ENCODE data around the gene STARD4.

Gene STARD4

GRCh38 chr5:111461255-111461671, 51.1 kb downstream of the STARD4 start:
- ChIA-PET POLR2A (no interaction called here), CTCF (no interaction called here)
- Histone ChIP-seq H3K27me3 (replicated peaks in 2 of 5; ENCODE audit: control insufficient read depth in 4 of 5, insufficient read depth in 5 of 5, low read length in 4 of 5) (peaks cover 0 to 3% (median 0%) of the 10 kb centered on the region in 5 experiments), H3K36me3 (ENCODE audit: control insufficient read depth in 4 of 4, insufficient read depth in 4 of 4, low read length in 3 of 4) (no peaks in the 10 kb centered on the region), H3K27ac (ENCODE audit: insufficient read depth in 1 of 2, low read depth in 1 of 2, low read length in 2 of 2, poor library complexity in 1 of 2, severe bottlenecking in 2 of 2) (no peak overlapping the region), H3K9me3 (ENCODE audit: control extremely low read depth in 1 of 5, control insufficient read depth in 4 of 5, insufficient read depth in 2 of 5, low read depth in 1 of 5, low read length in 4 of 5) (no peaks in the 10 kb centered on the region), H3K4me1 (ENCODE audit: control extremely low read depth in 1 of 4, control insufficient read depth in 4 of 4, insufficient read depth in 4 of 4, low read length in 3 of 4) (no peaks in the 10 kb centered on the region), H3K4me3 (ENCODE audit: control insufficient read depth in 1 of 7, extremely low read depth in 1 of 7, insufficient read depth in 4 of 7, low read depth in 2 of 7, low read length in 6 of 7) (no peak overlapping the region)
- 78% methylated on average over 2 of the region's 3 CpGs for WGBS (ENCODE audit: insufficient coverage)
- no peak for DNase-seq

GRCh38 chr5:111454776-111455175, 57.6 kb downstream of the STARD4 start:
- no CpG with 5 or more reads among the region's 2 CpGs for WGBS (ENCODE audit: insufficient coverage)
- DNase-seq = no peak
- ChIA-PET CTCF (no interaction called here), POLR2A (no interaction called here)
- no peak overlapping the region for H3K27ac ChIP-seq (ENCODE audit: insufficient read depth in 1 of 2, low read depth in 1 of 2, low read length in 2 of 2, poor library complexity in 1 of 2, severe bottlenecking in 2 of 2)
- no peaks in the 10 kb centered on the region for H3K9me3 ChIP-seq (ENCODE audit: control extremely low read depth in 1 of 5, control insufficient read depth in 4 of 5, insufficient read depth in 2 of 5, low read depth in 1 of 5, low read length in 4 of 5)
- H3K4me3 ChIP-seq (ENCODE audit: control insufficient read depth in 1 of 7, extremely low read depth in 1 of 7, insufficient read depth in 4 of 7, low read depth in 2 of 7, low read length in 6 of 7) = no peak overlapping the region
- no peaks in the 10 kb centered on the region for H3K36me3 ChIP-seq (ENCODE audit: control insufficient read depth in 4 of 4, insufficient read depth in 4 of 4, low read length in 3 of 4)
- no peaks in the 10 kb centered on the region for H3K4me1 ChIP-seq (ENCODE audit: control extremely low read depth in 1 of 4, control insufficient read depth in 4 of 4, insufficient read depth in 4 of 4, low read length in 3 of 4)
- peaks cover 0 to 3% (median 0%) of the 10 kb centered on the region in 5 experiments for H3K27me3 ChIP-seq (replicated peaks in 2 of 5; ENCODE audit: control insufficient read depth in 4 of 5, insufficient read depth in 5 of 5, low read length in 4 of 5)

DNA sequence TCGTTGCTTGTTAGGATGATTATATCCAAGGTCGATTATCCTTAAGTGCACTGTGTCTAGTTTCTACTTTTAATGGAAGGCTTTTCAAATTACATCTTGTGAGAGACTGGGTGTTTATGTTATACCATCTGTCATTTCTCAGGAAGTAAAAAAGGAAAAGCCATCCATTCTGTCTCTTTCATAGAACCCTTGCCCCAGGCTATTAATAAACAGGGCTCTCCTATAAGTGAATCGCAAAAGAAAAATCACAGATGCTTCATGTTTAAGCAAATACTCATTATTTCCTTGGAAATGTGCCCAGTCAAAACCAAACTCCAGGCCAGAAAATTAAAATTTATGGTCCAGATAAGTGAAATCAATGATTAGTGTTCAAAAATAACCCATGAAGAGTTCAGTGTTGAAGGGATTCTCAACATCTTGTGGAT, 58.1 kb downstream of the STARD4 start:
- Histone ChIP-seq H3K9me3 (ENCODE audit: control extremely low read depth in 1 of 5, control insufficient read depth in 4 of 5, insufficient read depth in 2 of 5, low read depth in 1 of 5, low read length in 4 of 5) (no peaks in the 10 kb centered on the region), H3K27me3 (replicated peaks in 2 of 5; ENCODE audit: control insufficient read depth in 4 of 5, insufficient read depth in 5 of 5, low read length in 4 of 5) (peaks cover 0 to 3% (median 0%) of the 10 kb centered on the region in 5 experiments), H3K36me3 (ENCODE audit: control insufficient read depth in 4 of 4, insufficient read depth in 4 of 4, low read length in 3 of 4) (no peaks in the 10 kb centered on the region), H3K4me3 (ENCODE audit: control insufficient read depth in 1 of 7, extremely low read depth in 1 of 7, insufficient read depth in 4 of 7, low read depth in 2 of 7, low read length in 6 of 7) (no peak overlapping the region), H3K27ac (ENCODE audit: insufficient read depth in 1 of 2, low read depth in 1 of 2, low read length in 2 of 2, poor library complexity in 1 of 2, severe bottlenecking in 2 of 2) (no peak overlapping the region), H3K4me1 (ENCODE audit: control extremely low read depth in 1 of 4, control insufficient read depth in 4 of 4, insufficient read depth in 4 of 4, low read length in 3 of 4) (no peaks in the 10 kb centered on the region)
- no peak for DNase-seq
- POLR2A ChIA-PET = no interaction called here
- WGBS (ENCODE audit: insufficient coverage) = 100% methylated on average over 3 of the region's 3 CpGs
- CTCF ChIA-PET = no interaction called here

DNA sequence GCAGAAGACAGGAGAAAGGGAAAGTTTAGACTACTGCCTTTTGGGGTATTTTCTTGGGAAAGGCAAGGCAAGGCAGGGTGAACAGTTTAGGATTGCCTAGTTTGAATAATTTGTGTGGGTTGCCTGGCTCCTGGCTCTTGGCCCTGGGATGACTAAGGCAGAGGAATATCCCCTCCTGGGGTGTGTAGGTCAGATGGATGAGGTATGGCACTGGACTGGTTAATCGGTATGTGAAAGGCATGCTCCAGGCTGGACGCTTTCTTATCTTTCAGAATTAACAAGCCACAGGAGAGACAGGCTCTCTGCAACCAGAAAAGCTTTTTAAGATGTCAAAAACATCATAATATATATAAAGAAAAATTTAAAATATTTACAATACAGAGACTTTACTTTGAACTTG, 58.6 kb downstream of the STARD4 start:
- POLR2A ChIA-PET = no interaction called here
- Histone ChIP-seq H3K27ac (ENCODE audit: insufficient read depth in 1 of 2, low read depth in 1 of 2, low read length in 2 of 2, poor library complexity in 1 of 2, severe bottlenecking in 2 of 2) (no peak overlapping the region), H3K36me3 (ENCODE audit: control insufficient read depth in 4 of 4, insufficient read depth in 4 of 4, low read length in 3 of 4) (no peaks in the 10 kb centered on the region), H3K9me3 (ENCODE audit: control extremely low read depth in 1 of 5, control insufficient read depth in 4 of 5, insufficient read depth in 2 of 5, low read depth in 1 of 5, low read length in 4 of 5) (no peaks in the 10 kb centered on the region), H3K4me3 (ENCODE audit: control insufficient read depth in 1 of 7, extremely low read depth in 1 of 7, insufficient read depth in 4 of 7, low read depth in 2 of 7, low read length in 6 of 7) (no peak overlapping the region), H3K27me3 (replicated peaks in 2 of 5; ENCODE audit: control insufficient read depth in 4 of 5, insufficient read depth in 5 of 5, low read length in 4 of 5) (peaks cover 0 to 2% (median 0%) of the 10 kb centered on the region in 5 experiments), H3K4me1 (ENCODE audit: control extremely low read depth in 1 of 4, control insufficient read depth in 4 of 4, insufficient read depth in 4 of 4, low read length in 3 of 4) (no peaks in the 10 kb centered on the region)
- no peak for DNase-seq
- no CpG with 5 or more reads among the region's 2 CpGs for WGBS (ENCODE audit: insufficient coverage)
- CTCF ChIA-PET = no interaction called here

DNA sequence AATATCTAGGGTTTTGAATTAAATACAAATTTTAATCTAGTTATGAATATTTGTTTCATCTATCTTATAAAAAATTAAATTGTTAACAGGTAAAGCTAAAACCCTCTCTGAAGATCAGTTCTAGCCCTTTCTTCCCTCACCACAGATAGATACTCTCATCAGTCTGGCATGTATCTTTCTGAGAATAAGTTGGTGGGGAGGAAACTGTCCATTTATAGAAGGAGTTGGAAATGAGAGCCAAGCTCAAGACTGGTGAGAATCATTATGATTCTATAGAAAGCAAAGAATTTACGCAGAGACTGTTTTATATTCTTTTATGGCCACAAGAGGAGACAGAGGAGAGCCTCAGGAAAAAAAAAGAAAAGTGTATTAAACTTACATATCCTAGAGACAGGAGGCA, 59.0 kb downstream of the STARD4 start:
- CTCF ChIA-PET = no interaction called here
- POLR2A ChIA-PET = no interaction called here
- Histone ChIP-seq H3K9me3 (ENCODE audit: control extremely low read depth in 1 of 5, control insufficient read depth in 4 of 5, insufficient read depth in 2 of 5, low read depth in 1 of 5, low read length in 4 of 5) (no peaks in the 10 kb centered on the region), H3K4me3 (ENCODE audit: control insufficient read depth in 1 of 7, extremely low read depth in 1 of 7, insufficient read depth in 4 of 7, low read depth in 2 of 7, low read length in 6 of 7) (no peak overlapping the region), H3K4me1 (ENCODE audit: control extremely low read depth in 1 of 4, control insufficient read depth in 4 of 4, insufficient read depth in 4 of 4, low read length in 3 of 4) (no peaks in the 10 kb centered on the region), H3K27ac (ENCODE audit: insufficient read depth in 1 of 2, low read depth in 1 of 2, low read length in 2 of 2, poor library complexity in 1 of 2, severe bottlenecking in 2 of 2) (no peak overlapping the region), H3K27me3 (replicated peaks in 2 of 5; ENCODE audit: control insufficient read depth in 4 of 5, insufficient read depth in 5 of 5, low read length in 4 of 5) (peaks cover 0 to 2% (median 0%) of the 10 kb centered on the region in 5 experiments), H3K36me3 (ENCODE audit: control insufficient read depth in 4 of 4, insufficient read depth in 4 of 4, low read length in 3 of 4) (no peaks in the 10 kb centered on the region)
- DNase-seq = no peak
- WGBS (ENCODE audit: insufficient coverage) = 100% methylated on average over 1 of the region's 1 CpG

DNA sequence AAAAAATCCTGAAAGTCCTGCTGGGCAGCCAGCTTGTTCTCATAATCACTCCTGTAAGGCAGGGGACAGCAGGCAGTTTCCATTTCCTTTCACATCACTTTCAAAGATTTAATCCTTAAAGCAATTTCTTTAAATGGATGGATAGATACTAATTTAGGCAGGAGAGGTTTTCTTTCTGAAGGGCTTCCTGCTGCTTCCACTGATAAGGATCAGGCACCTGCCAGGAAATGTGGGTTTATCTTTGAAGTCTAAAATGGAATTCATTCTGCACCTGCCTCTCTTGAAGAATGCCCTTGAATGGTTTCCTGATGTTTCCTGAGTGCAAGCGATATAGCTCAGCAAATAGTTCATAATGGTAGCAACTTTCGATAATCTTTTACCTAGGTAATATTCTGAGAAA, 64.5 kb downstream of the STARD4 start:
- Histone ChIP-seq H3K4me3 (ENCODE audit: control insufficient read depth in 1 of 7, extremely low read depth in 1 of 7, insufficient read depth in 4 of 7, low read depth in 2 of 7, low read length in 6 of 7) (no peak overlapping the region), H3K27ac (ENCODE audit: insufficient read depth in 1 of 2, low read depth in 1 of 2, low read length in 2 of 2, poor library complexity in 1 of 2, severe bottlenecking in 2 of 2) (no peak overlapping the region), H3K27me3 (replicated peaks in 2 of 5; ENCODE audit: control insufficient read depth in 4 of 5, insufficient read depth in 5 of 5, low read length in 4 of 5) (peaks cover 0 to 6% (median 0%) of the 10 kb centered on the region in 5 experiments), H3K9me3 (ENCODE audit: control extremely low read depth in 1 of 5, control insufficient read depth in 4 of 5, insufficient read depth in 2 of 5, low read depth in 1 of 5, low read length in 4 of 5) (no peaks in the 10 kb centered on the region), H3K36me3 (ENCODE audit: control insufficient read depth in 4 of 4, insufficient read depth in 4 of 4, low read length in 3 of 4) (no peaks in the 10 kb centered on the region), H3K4me1 (ENCODE audit: control extremely low read depth in 1 of 4, control insufficient read depth in 4 of 4, insufficient read depth in 4 of 4, low read length in 3 of 4) (no peaks in the 10 kb centered on the region)
- peak in 2 of 3 donors; percentile 3 to 18 for DNase-seq
- CTCF ChIA-PET = interaction anchor here (0.6 kb wide), 1 partner anchor 64 kb away, joined by 3 read pairs; no protein-coding TSS in a partner anchor
- WGBS (ENCODE audit: insufficient coverage) = no CpG with 5 or more reads among the region's 2 CpGs
- POLR2A ChIA-PET = no interaction called here

- no peak overlapping the region for H3K4me3 ChIP-seq (ENCODE audit: control insufficient read depth in 1 of 7, extremely low read depth in 1 of 7, insufficient read depth in 4 of 7, low read depth in 2 of 7, low read length in 6 of 7)
- H3K36me3 ChIP-seq (ENCODE audit: control insufficient read depth in 4 of 4, insufficient read depth in 4 of 4, low read length in 3 of 4) = no peaks in the 10 kb centered on the region
- H3K27me3 ChIP-seq (replicated peaks in 2 of 5; ENCODE audit: control insufficient read depth in 4 of 5, insufficient read depth in 5 of 5, low read length in 4 of 5) = peaks cover 0 to 6% (median 0%) of the 10 kb centered on the region in 5 experiments
- H3K9me3 ChIP-seq (ENCODE audit: control extremely low read depth in 1 of 5, control insufficient read depth in 4 of 5, insufficient read depth in 2 of 5, low read depth in 1 of 5, low read length in 4 of 5) = no peaks in the 10 kb centered on the region
- WGBS (ENCODE audit: insufficient coverage) = no CpG with 5 or more reads among the region's 1 CpG
- ChIA-PET POLR2A (no interaction called here), CTCF (no interaction called here)
- no peaks in the 10 kb centered on the region for H3K4me1 ChIP-seq (ENCODE audit: control extremely low read depth in 1 of 4, control insufficient read depth in 4 of 4, insufficient read depth in 4 of 4, low read length in 3 of 4)
- H3K27ac ChIP-seq (ENCODE audit: insufficient read depth in 1 of 2, low read depth in 1 of 2, low read length in 2 of 2, poor library complexity in 1 of 2, severe bottlenecking in 2 of 2) = no peak overlapping the region
- DNase-seq = no peak
These were observed 65.2 kb downstream of the STARD4 start for GRCh38 chr5:111447099-111447498.
